HepG2 (cell line): Measurements from ENCODE around the gene PHF23. TPM values are rescaled to one million over a fixed set of nuclear protein-coding genes. Genes with fewer than 3 reads are reported as not detected.

Source experiments
- ATF7-NPFF ChIP-seq: sonication (generic); formaldehyde crosslinking; IDR thresholded peaks from 2 replicates; pipeline ENCODE4 v1.8.1; 2023; ENCODE audit warnings: mild to moderate bottlenecking, low read depth, missing genetic modification reagents, moderate library complexity
- FOXC1 ChIP-seq: sonication (generic); formaldehyde crosslinking; IDR thresholded peaks from 2 replicates; pipeline ENCODE4 v1.8.0; 2022; ENCODE audit warnings: mild to moderate bottlenecking, missing genetic modification reagents, borderline replicate concordance
- KLF6 ChIP-seq: IDR thresholded peaks from 2 replicates; pipeline ENCODE4 v1.8.0; 2016; ENCODE audit warnings: missing biosample characterization, missing genetic modification reagents
- MBD4 ChIP-seq: IDR thresholded peaks from 2 replicates; pipeline ENCODE4 v1.6.1; 2012; ENCODE audit warnings: low read length, inconsistent platforms, borderline replicate concordance
- MEIS1 ChIP-seq: sonication (generic); formaldehyde crosslinking; IDR thresholded peaks from 2 replicates; pipeline ENCODE4 v1.9.0; 2021; ENCODE audit warnings: mild to moderate bottlenecking, missing genetic modification reagents, moderate library complexity, borderline replicate concordance
- NCOA5 ChIP-seq: sonication (generic); formaldehyde crosslinking; IDR thresholded peaks from 2 replicates; pipeline ENCODE4 v1.4.0; 2020; ENCODE audit warnings: missing genetic modification reagents
- PHF5A ChIP-seq: IDR thresholded peaks from one replicate; pipeline ENCODE4 v1.6.1; 2018; ENCODE audit warnings: low read depth, missing genetic modification reagents; ENCODE audit not compliant: unreplicated experiment
- POLR2G ChIP-seq: fragments of 200-400 bp; formaldehyde crosslinking; IDR thresholded peaks from 2 replicates; pipeline ENCODE4 v1.6.1; 2018; ENCODE audit warnings: mild to moderate bottlenecking, low read depth, low read length, moderate library complexity
- SKIL ChIP-seq: sonication (generic); formaldehyde crosslinking; IDR thresholded peaks from 2 replicates; pipeline ENCODE4 v1.8.0; 2022; ENCODE audit warnings: missing genetic modification reagents, mild to moderate bottlenecking, moderate library complexity, borderline replicate concordance
- SMARCE1 ChIP-seq: fragments of 450-650 bp; IDR thresholded peaks from 2 replicates; pipeline ENCODE4 v1.6.1; 2017; ENCODE audit warnings: borderline replicate concordance
- TAF15 ChIP-seq: fragments of 200-400 bp; formaldehyde crosslinking; IDR thresholded peaks from one replicate; pipeline ENCODE4 v1.6.1; 2018; ENCODE audit warnings: mild to moderate bottlenecking, low read depth, low read length; ENCODE audit not compliant: poor library complexity, severe bottlenecking
- TGIF2 ChIP-seq: IDR thresholded peaks from 2 replicates; pipeline ENCODE4 v1.6.1; 2016; ENCODE audit warnings: control low read depth, missing compliant biosample characterization
- THAP11 ChIP-seq: IDR thresholded peaks from 2 replicates; pipeline ENCODE4 v1.6.1; 2016; ENCODE audit warnings: missing biosample characterization, missing genetic modification reagents
- THAP8 ChIP-seq: sonication (generic); formaldehyde crosslinking; IDR thresholded peaks from 2 replicates; pipeline ENCODE4 v1.5.1; 2020; ENCODE audit warnings: missing genetic modification reagents, mild to moderate bottlenecking, borderline replicate concordance
- ZBTB33 ChIP-seq: sonication (generic); formaldehyde crosslinking; IDR thresholded peaks from 2 replicates; pipeline ENCODE4 v1.4.0; 2020; ENCODE audit warnings: missing genetic modification reagents
- ZFYVE20 ChIP-seq: sonication (generic); formaldehyde crosslinking; IDR thresholded peaks from 2 replicates; pipeline ENCODE4 v1.8.0; 2023; ENCODE audit warnings: low read depth, mild to moderate bottlenecking, moderate library complexity, missing genetic modification reagents, borderline replicate concordance
- ZNF230 ChIP-seq: sonication (generic); formaldehyde crosslinking; IDR thresholded peaks from 2 replicates; pipeline ENCODE4 v1.4.0; 2020; ENCODE audit warnings: mild to moderate bottlenecking, missing genetic modification reagents
- ZNF263 ChIP-seq: sonication (generic); formaldehyde crosslinking; IDR thresholded peaks from 2 replicates; pipeline ENCODE4 v1.4.0; 2020; ENCODE audit warnings: missing genetic modification reagents
- ZNF549 ChIP-seq: sonication (generic); formaldehyde crosslinking; IDR thresholded peaks from 2 replicates; pipeline ENCODE4 v1.5.0; 2020; ENCODE audit warnings: missing genetic modification reagents
- ZNF777 ChIP-seq: sonication (generic); formaldehyde crosslinking; IDR thresholded peaks from 2 replicates; pipeline ENCODE4 v1.4.0; 2020; ENCODE audit warnings: missing genetic modification reagents
- ZNF891 ChIP-seq: sonication (generic); formaldehyde crosslinking; IDR thresholded peaks from 2 replicates; pipeline ENCODE4 v1.5.0; 2020; ENCODE audit warnings: mild to moderate bottlenecking, missing genetic modification reagents
- ZSCAN9 ChIP-seq: IDR thresholded peaks from 2 replicates; pipeline ENCODE4 v1.6.1; 2016; ENCODE audit warnings: borderline replicate concordance
- ZZZ3 ChIP-seq: sonication (generic); formaldehyde crosslinking; IDR thresholded peaks from 2 replicates; pipeline ENCODE4 v1.4.0; 2020; ENCODE audit warnings: missing genetic modification reagents, mild to moderate bottlenecking, borderline replicate concordance
- polyA plus RNA-seq, 8 experiments: library from polyadenylated mRNA; depleted of rRNA in 3 of 8; stranded (reverse) in 7 of 8; unstranded in 1 of 8; fragments of >200 nt; fragmentation: Illumina TruSeq in 4 of 8; extraction: Trizol in 4 of 8; gene quantifications; 2 replicates each; pipeline versions ENCODE4 v1.2.1 to v1.2.3, GENCODE V29; 2011 to 2016; ENCODE audit warnings: low read depth in 4 of 8, missing spikeins in 1 of 8, mixed read lengths in 1 of 8; ENCODE audit not compliant: insufficient read depth in 1 of 8
- total RNA-seq, 5 experiments: library from RNA; depleted of rRNA; stranded (reverse); fragments of >200 nt; fragmentation: Illumina TruSeq; extraction: Trizol; gene quantifications; 2 replicates each; pipeline ENCODE4 v1.2.3, GENCODE V29; 2016; ENCODE audit warnings: low read depth in 1 of 5

Gene PHF23
- total and polyA plus RNA-seq, 2 of the 13 experiments (the other 11 are each of a cell fraction or from before 2014, with no cell fraction given) = 27.6 to 33.2 TPM

- no peak for TF ChIP-seq ZNF777 (CRISPR knock-in tag)
- no peak for TF ChIP-seq ZBTB33 (CRISPR knock-in tag)
- TF ChIP-seq ZNF549 (CRISPR knock-in tag) = no peak
- no peak for TF ChIP-seq ZZZ3 (CRISPR knock-in tag)
- TF ChIP-seq MEIS1 (CRISPR knock-in tag) = no peak
- TF ChIP-seq ATF7-NPFF (CRISPR knock-in tag) = no peak; the same call in 1 of the 2 replicates
- no peak for TF ChIP-seq ZFYVE20 (CRISPR knock-in tag)
- no peak for TF ChIP-seq ZSCAN9 (CRISPR knock-in tag)
- no peak for TF ChIP-seq KLF6 (CRISPR knock-in tag)
- peak; percentile 90; the same call in 1 of the 2 replicates for TF ChIP-seq ZNF891
- TF ChIP-seq THAP11 (CRISPR knock-in tag) = peak; percentile 97
- peak; percentile 89; the same call in 1 of the 2 replicates for TF ChIP-seq ZNF230 (CRISPR knock-in tag)
- no peak; the same call in 1 of the 2 replicates for TF ChIP-seq TGIF2
- TF ChIP-seq SMARCE1 = no peak
- TF ChIP-seq MBD4 = no peak
- TF ChIP-seq THAP8 (CRISPR knock-in tag) = no peak
- TF ChIP-seq TAF15 = no peak
- peak; percentile 20; the same call in 1 of the 2 replicates for TF ChIP-seq FOXC1 (CRISPR knock-in tag)
- TF ChIP-seq NCOA5 (CRISPR knock-in tag) = no peak
- peak; percentile 80 for TF ChIP-seq POLR2G
- TF ChIP-seq ZNF263 (CRISPR knock-in tag) = peak; percentile 99
- TF ChIP-seq PHF5A = peak; percentile 77
- TF ChIP-seq SKIL (CRISPR knock-in tag) = peak; percentile 52; the same call in 1 of the 2 replicates
Observed at GRCh38 chr17:7239091-7240027, at the start of gene PHF23 (continued).
